Esophagus muscularis mucosa (tissue), 4 donors: ENCODE measurements around the gene CTAG1A. TPM values are rescaled to one million over a fixed set of nuclear protein-coding genes. Genes with fewer than 3 reads are reported as not detected.

ENCODE experiments used
- DNase-seq: peaks from one replicate; pipeline ENCODE4 v3.0.0-alpha.2; 2017; ENCODE audit errors: extremely low spot score
- H3K27ac ChIP-seq, 4 donors: fragments of 200-600 bp; sonication (generic); replicated peaks in 1 of 4; 1 replicate in 3 of 4; 2 replicates in 1 of 4; pipeline ENCODE4 v1.5.1; 2016 to 2019; ENCODE audit warnings: mild to moderate bottlenecking in 1 of 4
- H3K27me3 ChIP-seq, 4 donors: fragments of 200-600 bp; sonication (generic); one replicate each; pipeline versions ENCODE4 v1.5.1 to v1.6.0; 2016 to 2019
- H3K36me3 ChIP-seq, 4 donors: fragments of 200-600 bp; sonication (generic); one replicate each; pipeline ENCODE4 v1.5.1; 2016 to 2019
- H3K4me1 ChIP-seq, 4 donors: fragments of 200-600 bp; sonication (generic); one replicate each; pipeline ENCODE4 v1.5.1; 2016 to 2019
- H3K4me3 ChIP-seq, 4 donors: fragments of 200-600 bp; sonication (generic); 1 replicate in 2 of 4; 2 replicates in 2 of 4; pipeline ENCODE4 v1.5.1; 2016 to 2019; ENCODE audit warnings: mild to moderate bottlenecking in 4 of 4, moderate library complexity in 1 of 4
- H3K9me3 ChIP-seq, 4 donors: fragments of 200-600 bp; sonication (generic); 1 replicate in 3 of 4; 2 replicates in 1 of 4; pipeline ENCODE4 v1.5.1; 2016 to 2019
- CTCF ChIP-seq, 3 experiments: fragments of 200-600 bp in 2 of 3; fragments of 450-650 bp in 1 of 3; sonication (generic) in 2 of 3; IDR thresholded peaks; one replicate each; pipeline ENCODE4 v1.5.1; 2017 to 2019; ENCODE audit warnings: antibody characterized with exemption in 3 of 3, mild to moderate bottlenecking in 2 of 3, moderate library complexity in 1 of 3
- EP300 ChIP-seq: sonication (generic); formaldehyde crosslinking; IDR thresholded peaks from one replicate; pipeline ENCODE4 v1.6.1; 2017; ENCODE audit warnings: antibody characterized with exemption
- POLR2A ChIP-seq: fragments of 450-650 bp; IDR thresholded peaks from one replicate; pipeline ENCODE4 v1.6.1; 2017; ENCODE audit warnings: antibody characterized with exemption, moderate library complexity, mild to moderate bottlenecking, low read depth
- POLR2AphosphoS5 ChIP-seq, 2 donors: sonication (generic); formaldehyde crosslinking; IDR thresholded peaks; one replicate each; pipeline ENCODE4 v1.6.1; 2017; ENCODE audit warnings: antibody characterized with exemption in 2 of 2
- WGBS: methylation state at CpG from one replicate; pipeline ENCODE4 v1.1.5; 2018; 5-methylcytosine and 5-hydroxymethylcytosine counted together
- intact Hi-C: fragments of 100-400 bp; cut with DNase I; formaldehyde crosslinking; loops from one replicate; pipeline ENCODE4 v1.15.1; 2023
- total RNA-seq, 4 donors: library from RNA; depleted of rRNA; stranded (reverse); fragments of >200 nt; gene quantifications; one replicate each; pipeline versions ENCODE4 v1.1.0 to v1.2.1, GENCODE V29; 2016

Gene CTAG1A
- total RNA-seq, 4 donors from 2014 or later: not detected

DNA sequence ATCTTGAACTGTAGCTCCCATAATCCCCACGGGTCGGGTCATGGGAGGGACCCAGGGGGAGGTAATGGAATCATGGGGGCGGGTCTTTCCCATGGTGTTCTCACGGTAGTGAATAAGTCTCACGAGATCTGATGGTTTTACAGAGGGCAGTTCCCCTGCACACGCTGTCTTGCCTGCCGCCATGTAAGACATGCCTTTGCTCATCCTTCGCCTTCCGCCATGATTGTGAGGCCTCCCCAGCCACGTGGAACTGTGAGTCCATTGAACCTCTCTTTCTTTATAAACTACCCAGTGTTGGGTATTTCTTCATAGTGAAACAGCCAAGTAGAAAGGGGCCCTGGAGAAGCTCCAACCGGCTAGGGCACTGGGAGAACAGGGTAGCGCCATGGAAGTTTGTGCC, 12.3 kb downstream of the CTAG1A start:
- Histone ChIP-seq H3K4me1 (peaks cover 0 to 18% (median 3%) of the 10 kb centered on the region in 4 donors), H3K27me3 (peaks cover 0 to 6% (median 0%) of the 10 kb centered on the region in 4 donors), H3K36me3 (no peaks in the 10 kb centered on the region), H3K27ac (no peak overlapping the region), H3K9me3 (peaks cover 0 to 4% (median 0%) of the 10 kb centered on the region in 4 donors), H3K4me3 (no peak overlapping the region)
- intact Hi-C loops: no loop called here
- WGBS: 81% methylated on average over 12 of the region's 12 CpGs
- TF ChIP-seq POLR2A: no peak
- TF ChIP-seq POLR2AphosphoS5 (IDR thresholded peaks at IDR 0.05): no peak
- TF ChIP-seq CTCF (IDR thresholded peaks at IDR 0.05): no peak
- no peak for TF ChIP-seq EP300
- DNase-seq: no peak

DNA sequence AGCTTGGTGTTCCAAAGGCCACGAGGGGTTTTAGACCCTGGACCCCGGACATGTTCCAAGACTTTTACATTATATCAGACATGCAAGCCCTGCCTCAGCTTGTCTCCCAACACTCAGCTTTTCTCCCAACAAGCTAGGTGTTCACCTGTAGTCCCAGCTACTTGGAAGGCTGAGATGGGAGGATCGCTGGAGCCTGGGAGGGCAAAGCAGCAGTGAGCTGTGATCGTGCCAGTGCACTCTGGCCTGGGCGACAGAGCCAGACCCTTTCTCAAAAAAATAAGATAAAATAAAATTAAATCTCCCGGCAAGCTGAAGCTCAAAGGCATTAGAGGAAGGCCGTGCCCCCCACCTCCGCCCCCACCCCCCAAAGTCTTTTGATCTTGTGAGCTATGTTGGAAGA, 13.7 kb downstream of the CTAG1A start:
- Histone ChIP-seq H3K27me3 (no peaks in the 10 kb centered on the region), H3K27ac (no peak overlapping the region), H3K9me3 (no peaks in the 10 kb centered on the region), H3K36me3 (no peaks in the 10 kb centered on the region), H3K4me1 (peaks cover 0 to 21% (median 4%) of the 10 kb centered on the region in 4 donors), H3K4me3 (no peak overlapping the region)
- WGBS: 87% methylated on average over 6 of the region's 8 CpGs
- intact Hi-C loops: no loop called here
- no peak for TF ChIP-seq POLR2AphosphoS5 (IDR thresholded peaks at IDR 0.05)
- TF ChIP-seq CTCF (IDR thresholded peaks at IDR 0.05): no peak
- no peak for TF ChIP-seq POLR2A
- TF ChIP-seq EP300: no peak
- DNase-seq: no peak

DNA sequence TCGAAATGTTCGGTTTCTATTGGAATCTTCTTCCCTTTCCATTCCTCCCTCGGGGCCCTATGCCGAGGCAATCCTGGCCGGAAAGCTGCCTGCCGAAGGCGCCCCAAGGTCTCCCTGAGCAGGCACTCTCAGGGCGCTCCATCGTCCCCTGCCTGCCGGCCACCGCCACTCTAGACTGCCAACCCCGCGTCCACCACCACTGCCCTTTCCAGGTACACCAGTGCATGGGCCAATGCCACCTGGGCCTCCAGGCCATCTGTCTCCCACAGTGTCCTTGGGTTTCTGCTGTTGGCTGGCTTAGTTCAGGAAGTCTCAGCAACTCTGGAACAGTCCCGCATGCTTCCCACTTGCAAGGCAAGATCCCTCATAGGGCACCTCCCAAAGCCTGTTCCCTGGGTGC, 14.6 kb downstream of the CTAG1A start:
- intact Hi-C loops: no loop called here
- Histone ChIP-seq H3K4me3 (no peak overlapping the region), H3K27me3 (no peaks in the 10 kb centered on the region), H3K9me3 (no peaks in the 10 kb centered on the region), H3K27ac (no peak overlapping the region), H3K36me3 (no peaks in the 10 kb centered on the region), H3K4me1 (peaks cover 3 to 30% (median 4%) of the 10 kb centered on the region in 4 donors)
- 94% methylated on average over 14 of the region's 14 CpGs for WGBS
- no peak for TF ChIP-seq CTCF (IDR thresholded peaks at IDR 0.05)
- TF ChIP-seq POLR2A: no peak
- TF ChIP-seq POLR2AphosphoS5 (IDR thresholded peaks at IDR 0.05): no peak
- no peak for TF ChIP-seq EP300
- no peak for DNase-seq

- intact Hi-C loops: no loop called here
- H3K27me3 ChIP-seq: no peaks in the 10 kb centered on the region
- 77% methylated on average over 6 of the region's 15 CpGs for WGBS
- peaks cover 3 to 24% (median 4%) of the 10 kb centered on the region in 4 donors for H3K4me1 ChIP-seq
- TF ChIP-seq POLR2A: no peak
- no peak for TF ChIP-seq EP300
- TF ChIP-seq CTCF (IDR thresholded peaks at IDR 0.05): no peak
- TF ChIP-seq POLR2AphosphoS5 (IDR thresholded peaks at IDR 0.05): no peak
- no peak overlapping the region for H3K27ac ChIP-seq
- no peak overlapping the region for H3K4me3 ChIP-seq
- H3K36me3 ChIP-seq: no peaks in the 10 kb centered on the region
- H3K9me3 ChIP-seq: no peaks in the 10 kb centered on the region
- no peak for DNase-seq
Measured at GRCh38 chrX:154600759-154601374, 15.9 kb downstream of the CTAG1A start.

- TF ChIP-seq POLR2A (no peak), POLR2AphosphoS5 (IDR thresholded peaks at IDR 0.05) (no peak)
- no peaks in the 10 kb centered on the region for H3K27me3 ChIP-seq
- WGBS: 74% methylated on average over 9 of the region's 13 CpGs
- H3K4me1 ChIP-seq: peaks cover 0 to 12% (median 3%) of the 10 kb centered on the region in 4 donors
- DNase-seq: no peak
- H3K27ac ChIP-seq: no peak overlapping the region
- no peaks in the 10 kb centered on the region for H3K36me3 ChIP-seq
- intact Hi-C loops: no loop called here
- H3K4me3 ChIP-seq: no peak overlapping the region
- no peaks in the 10 kb centered on the region for H3K9me3 ChIP-seq
Measured at GRCh38 chrX:154602226-154602625, 17.3 kb downstream of the CTAG1A start.
